ENCODE data around the gene ZC3H12A.

ZC3H12A gene

DNA sequence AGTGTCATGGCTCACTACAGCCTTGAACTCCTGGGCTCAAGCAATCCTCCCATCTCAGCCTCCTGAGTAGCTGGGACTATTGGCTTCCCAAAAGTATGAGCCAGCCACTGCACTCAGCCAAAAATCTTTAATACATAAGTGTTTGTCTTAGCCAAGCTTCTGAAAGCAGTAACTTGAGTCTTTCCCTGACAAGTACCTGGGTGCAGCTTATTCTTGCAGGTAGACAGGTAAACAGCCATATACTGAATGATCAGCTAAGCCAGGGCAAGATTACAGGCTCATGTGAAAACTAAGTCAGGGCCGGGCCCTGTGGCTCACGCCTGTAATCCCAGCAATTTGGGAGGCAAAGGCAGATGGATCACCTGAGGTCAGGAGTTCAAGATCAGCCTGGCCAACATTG, 32.4 kb downstream of the ZC3H12A start:
- H3K27ac ChIP-seq (replicated peaks), result no peak overlapping the region
- H3K4me3 ChIP-seq (replicated peaks; ENCODE audit: insufficient read depth, low read length), result no peak overlapping the region
- TF ChIP-seq GABPA (IDR thresholded peaks at IDR 0.05; ENCODE audit: low read depth), result no peak
- no peak for TF ChIP-seq POLR2AphosphoS5 (IDR thresholded peaks at IDR 0.05; ENCODE audit: low read depth)
- no peak for TF ChIP-seq SPI1 (IDR thresholded peaks at IDR 0.05; ENCODE audit: borderline replicate concordance, low read depth)
- TF ChIP-seq, protein P1, sequence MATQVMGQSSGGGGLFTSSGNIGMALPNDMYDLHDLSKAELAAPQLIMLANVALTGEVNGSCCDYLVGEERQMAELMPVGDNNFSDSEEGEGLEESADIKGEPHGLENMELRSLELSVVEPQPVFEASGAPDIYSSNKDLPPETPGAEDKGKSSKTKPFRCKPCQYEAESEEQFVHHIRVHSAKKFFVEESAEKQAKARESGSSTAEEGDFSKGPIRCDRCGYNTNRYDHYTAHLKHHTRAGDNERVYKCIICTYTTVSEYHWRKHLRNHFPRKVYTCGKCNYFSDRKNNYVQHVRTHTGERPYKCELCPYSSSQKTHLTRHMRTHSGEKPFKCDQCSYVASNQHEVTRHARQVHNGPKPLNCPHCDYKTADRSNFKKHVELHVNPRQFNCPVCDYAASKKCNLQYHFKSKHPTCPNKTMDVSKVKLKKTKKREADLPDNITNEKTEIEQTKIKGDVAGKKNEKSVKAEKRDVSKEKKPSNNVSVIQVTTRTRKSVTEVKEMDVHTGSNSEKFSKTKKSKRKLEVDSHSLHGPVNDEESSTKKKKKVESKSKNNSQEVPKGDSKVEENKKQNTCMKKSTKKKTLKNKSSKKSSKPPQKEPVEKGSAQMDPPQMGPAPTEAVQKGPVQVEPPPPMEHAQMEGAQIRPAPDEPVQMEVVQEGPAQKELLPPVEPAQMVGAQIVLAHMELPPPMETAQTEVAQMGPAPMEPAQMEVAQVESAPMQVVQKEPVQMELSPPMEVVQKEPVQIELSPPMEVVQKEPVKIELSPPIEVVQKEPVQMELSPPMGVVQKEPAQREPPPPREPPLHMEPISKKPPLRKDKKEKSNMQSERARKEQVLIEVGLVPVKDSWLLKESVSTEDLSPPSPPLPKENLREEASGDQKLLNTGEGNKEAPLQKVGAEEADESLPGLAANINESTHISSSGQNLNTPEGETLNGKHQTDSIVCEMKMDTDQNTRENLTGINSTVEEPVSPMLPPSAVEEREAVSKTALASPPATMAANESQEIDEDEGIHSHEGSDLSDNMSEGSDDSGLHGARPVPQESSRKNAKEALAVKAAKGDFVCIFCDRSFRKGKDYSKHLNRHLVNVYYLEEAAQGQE (IDR thresholded peaks at IDR 0.05; ENCODE audit: insufficient replicate concordance, low read depth), result no peak
- TF ChIP-seq, protein P2, sequence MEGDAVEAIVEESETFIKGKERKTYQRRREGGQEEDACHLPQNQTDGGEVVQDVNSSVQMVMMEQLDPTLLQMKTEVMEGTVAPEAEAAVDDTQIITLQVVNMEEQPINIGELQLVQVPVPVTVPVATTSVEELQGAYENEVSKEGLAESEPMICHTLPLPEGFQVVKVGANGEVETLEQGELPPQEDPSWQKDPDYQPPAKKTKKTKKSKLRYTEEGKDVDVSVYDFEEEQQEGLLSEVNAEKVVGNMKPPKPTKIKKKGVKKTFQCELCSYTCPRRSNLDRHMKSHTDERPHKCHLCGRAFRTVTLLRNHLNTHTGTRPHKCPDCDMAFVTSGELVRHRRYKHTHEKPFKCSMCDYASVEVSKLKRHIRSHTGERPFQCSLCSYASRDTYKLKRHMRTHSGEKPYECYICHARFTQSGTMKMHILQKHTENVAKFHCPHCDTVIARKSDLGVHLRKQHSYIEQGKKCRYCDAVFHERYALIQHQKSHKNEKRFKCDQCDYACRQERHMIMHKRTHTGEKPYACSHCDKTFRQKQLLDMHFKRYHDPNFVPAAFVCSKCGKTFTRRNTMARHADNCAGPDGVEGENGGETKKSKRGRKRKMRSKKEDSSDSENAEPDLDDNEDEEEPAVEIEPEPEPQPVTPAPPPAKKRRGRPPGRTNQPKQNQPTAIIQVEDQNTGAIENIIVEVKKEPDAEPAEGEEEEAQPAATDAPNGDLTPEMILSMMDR (IDR thresholded peaks at IDR 0.05; ENCODE audit: insufficient read depth, low read length), result no peak
- no peaks in the 10 kb centered on the region for H3K27me3 ChIP-seq (ENCODE audit: insufficient read depth, poor library complexity, severe bottlenecking)
- DNase-seq (ENCODE audit: low read depth in 1 of 2, low spot score in 1 of 2), result no peak

DNA sequence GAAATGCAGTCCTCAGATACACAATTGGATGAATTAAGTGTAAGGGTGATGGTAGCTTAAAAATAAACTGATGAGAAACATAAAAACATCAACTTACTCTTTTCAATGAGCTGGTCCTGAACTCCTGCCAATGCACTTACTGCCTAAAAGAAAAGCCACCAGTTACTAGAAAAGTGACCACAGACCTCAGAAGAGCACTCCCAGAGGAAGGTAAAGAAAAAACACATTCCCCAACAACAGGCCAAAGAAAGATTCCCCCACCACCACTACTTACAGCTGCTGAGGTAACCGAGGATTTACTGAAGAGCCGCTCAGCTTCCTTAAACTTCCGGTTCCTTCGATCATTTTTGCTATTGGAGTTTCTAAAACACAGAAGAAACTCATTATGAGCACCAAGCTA, 34.8 kb downstream of the ZC3H12A start:
- Histone ChIP-seq H3K27ac (replicated peaks) (no peak overlapping the region), H3K4me3 (replicated peaks; ENCODE audit: insufficient read depth, low read length) (no peak overlapping the region), H3K27me3 (ENCODE audit: insufficient read depth, poor library complexity, severe bottlenecking) (no peaks in the 10 kb centered on the region)
- DNase-seq (ENCODE audit: low read depth in 1 of 2, low spot score in 1 of 2), result peak in 1 of 2 experiments; percentile 8
- TF ChIP-seq GABPA (IDR thresholded peaks at IDR 0.05; ENCODE audit: low read depth), result no peak
- TF ChIP-seq, protein P2 (IDR thresholded peaks at IDR 0.05; ENCODE audit: insufficient read depth, low read length), result no peak
- TF ChIP-seq, protein P1 (IDR thresholded peaks at IDR 0.05; ENCODE audit: insufficient replicate concordance, low read depth), result no peak
- TF ChIP-seq POLR2AphosphoS5 (IDR thresholded peaks at IDR 0.05; ENCODE audit: low read depth), result no peak
- TF ChIP-seq SPI1 (IDR thresholded peaks at IDR 0.05; ENCODE audit: borderline replicate concordance, low read depth), result no peak

DNA sequence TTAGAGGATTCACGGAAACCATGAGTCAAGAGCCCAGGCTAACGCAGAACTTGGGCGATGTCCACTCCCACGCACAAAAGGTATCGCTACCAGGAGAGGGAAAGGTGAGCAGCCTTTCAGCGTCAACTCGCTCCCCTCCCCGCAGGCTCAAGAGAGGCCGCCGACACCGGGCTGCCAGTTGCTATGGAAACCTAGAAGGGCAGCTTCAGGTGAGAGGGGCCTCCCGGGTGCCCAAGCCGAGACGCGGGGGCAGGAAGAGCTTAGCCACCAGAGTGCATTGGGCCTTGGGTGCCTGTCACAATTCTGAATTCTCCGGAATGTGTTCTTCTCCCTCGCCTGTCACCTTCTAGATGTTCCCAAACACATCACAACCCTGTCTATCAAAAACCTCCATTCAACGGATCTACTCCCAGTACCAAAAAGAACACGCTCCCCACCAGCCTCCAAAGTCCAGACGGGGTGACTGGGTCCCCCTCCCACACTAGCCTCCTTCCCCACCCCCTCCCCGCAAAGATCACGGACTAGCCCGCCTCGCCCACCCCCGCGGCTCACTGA, 39.5 kb downstream of the ZC3H12A start:
- peak overlapping the region; percentile 80 for H3K27ac ChIP-seq (replicated peaks)
- H3K27me3 ChIP-seq (ENCODE audit: insufficient read depth, poor library complexity, severe bottlenecking), result no peaks in the 10 kb centered on the region
- TF ChIP-seq POLR2AphosphoS5 (IDR thresholded peaks at IDR 0.05; ENCODE audit: low read depth) (no peak), SPI1 (IDR thresholded peaks at IDR 0.05; ENCODE audit: borderline replicate concordance, low read depth) (no peak), GABPA (IDR thresholded peaks at IDR 0.05; ENCODE audit: low read depth) (no peak)
- TF ChIP-seq, protein P1 (IDR thresholded peaks at IDR 0.05; ENCODE audit: insufficient replicate concordance, low read depth), result no peak
- TF ChIP-seq, protein P2 (IDR thresholded peaks at IDR 0.05; ENCODE audit: insufficient read depth, low read length), result no peak
- peak in 1 of 2 experiments; percentile 15 for DNase-seq (ENCODE audit: low read depth in 1 of 2, low spot score in 1 of 2)
- peak overlapping the region; percentile 75 for H3K4me3 ChIP-seq (replicated peaks; ENCODE audit: insufficient read depth, low read length)
